NCI-H2107 treated with DMSO at 0.1 percent for 48 hours (cell line): Measurements from ENCODE around the gene TEX52.

ENCODE experiments used
- DNase-seq: peaks from one replicate; lab custom pipeline; 2025; ENCODE audit not compliant: unreplicated experiment; lab: John Stamatoyannopoulos, UW

The TEX52 gene

GRCh38 chr12:2833327-2833726 is 23.5 kb downstream of the TEX52 start:
- no peak for DNase-seq

- peak; percentile 49 for DNase-seq
Measured at GRCh38 chr12:2832550-2833127, 24.2 kb downstream of the TEX52 start.

GRCh38 chr12:2829275-2829674 is 27.6 kb downstream of the TEX52 start:
- no peak for DNase-seq

GRCh38 chr12:2826721-2827515 is 29.9 kb downstream of the TEX52 start:
- peak; percentile 85 for DNase-seq

GRCh38 chr12:2826036-2826435 is 30.8 kb downstream of the TEX52 start:
- DNase-seq: no peak

GRCh38 chr12:2825132-2825531 is 31.7 kb downstream of the TEX52 start:
- DNase-seq: no peak

- no peak for DNase-seq
Measured at GRCh38 chr12:2824541-2824940, 32.3 kb downstream of the TEX52 start.

- no peak for DNase-seq
Measured at GRCh38 chr12:2823483-2823882, 33.4 kb downstream of the TEX52 start.

GRCh38 chr12:2820432-2820831 is 36.4 kb downstream of the TEX52 start:
- DNase-seq: no peak

GRCh38 chr12:2819810-2820209 is 37.0 kb downstream of the TEX52 start:
- no peak for DNase-seq

GRCh38 chr12:2813214-2814185 is 43.3 kb downstream of the TEX52 start:
- peak; percentile 60 for DNase-seq

- DNase-seq: peak; percentile 97
Measured at GRCh38 chr12:2812290-2813213, 44.3 kb downstream of the TEX52 start, which contains the start of gene ITFG2. ITFG2 (plus strand) TSS chr12:2812668; CDS start chr12:2812761, 93 bp downstream.

GRCh38 chr12:2811801-2812200 is 45.0 kb downstream of the TEX52 start:
- no peak for DNase-seq

GRCh38 chr12:2806700-2807099 is 50.1 kb downstream of the TEX52 start:
- DNase-seq: no peak

GRCh38 chr12:2805143-2805520 is 51.7 kb downstream of the TEX52 start:
- DNase-seq: no peak

GRCh38 chr12:2804393-2805142 is 52.3 kb downstream of the TEX52 start:
- DNase-seq: no peak

- DNase-seq: no peak
Measured at GRCh38 chr12:2803635-2804392, 53.0 kb downstream of the TEX52 start.

- DNase-seq: no peak
Measured at GRCh38 chr12:2801044-2801783, 55.6 kb downstream of the TEX52 start.
